ENCODE measurements around the gene TCF7L2.

DNA sequence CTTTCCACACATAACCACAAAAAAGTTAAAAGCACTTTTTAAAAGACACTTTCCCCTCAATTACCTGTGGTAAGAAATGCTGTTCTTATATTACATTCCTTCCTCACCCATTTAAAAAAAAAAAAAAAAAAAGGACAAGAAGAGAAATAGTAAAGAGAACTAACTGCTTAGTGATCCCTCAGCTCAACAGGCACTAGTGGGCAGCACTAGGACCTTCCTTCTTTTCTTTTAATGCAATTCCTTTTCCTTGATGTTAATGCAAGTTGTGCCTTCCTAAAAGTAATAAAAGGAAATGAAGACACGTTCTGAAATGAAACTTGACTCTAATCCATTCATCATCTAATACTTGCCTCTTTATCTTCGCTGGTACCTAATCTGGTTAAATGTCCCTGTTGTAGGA is 189.7 kb downstream of the TCF7L2 start:
- no peak for TF ChIP-seq GATA3 (IDR thresholded peaks at IDR 0.05; ENCODE audit: low read depth, low read length)
- no peak for TF ChIP-seq GATA2 (IDR thresholded peaks at IDR 0.05; ENCODE audit: low read depth, low read length)

All from SH-SY5Y (cell line).